Psoas muscle (tissue), 8 donors: ENCODE measurements around the gene POLR2L. TPM values are rescaled to one million over a fixed set of nuclear protein-coding genes. Genes with fewer than 3 reads are reported as not detected.

ENCODE experiments used
- ATAC-seq, 4 donors: fragments of 200-7000 bp; cut with Tn5 transposase; one replicate each; pipeline ENCODE4 v1.9.1; 2020; ENCODE audit warnings: moderate library complexity in 3 of 4, mild to moderate bottlenecking in 2 of 4
- DNase-seq, 2 donors: peaks; one replicate each; pipeline ENCODE4 v3.0.0-alpha.2; 2020
- H3K27ac ChIP-seq: fragments of 200-600 bp; one replicate; pipeline ENCODE4 v1.8.0; 2022
- H3K27me3 ChIP-seq, 3 donors: fragments of 200-600 bp in 1 of 3; one replicate each; pipeline versions ENCODE4 v1.6.1 to v1.8.0; 2013 to 2022; ENCODE audit warnings: low read length in 2 of 3, mild to moderate bottlenecking in 2 of 3, moderate library complexity in 1 of 3; ENCODE audit not compliant: insufficient read depth in 3 of 3
- H3K36me3 ChIP-seq, 2 donors: fragments of 200-600 bp in 1 of 2; one replicate each; pipeline versions ENCODE4 v1.6.1 to v1.8.0; 2013 to 2022; ENCODE audit warnings: low read depth in 1 of 2, mild to moderate bottlenecking in 1 of 2, moderate library complexity in 1 of 2; ENCODE audit not compliant: insufficient read depth in 1 of 2
- H3K4me1 ChIP-seq: fragments of 200-600 bp; one replicate; pipeline ENCODE4 v1.8.0; 2022
- H3K4me3 ChIP-seq: fragments of 200-600 bp; one replicate; pipeline ENCODE4 v1.8.0; 2022; ENCODE audit warnings: mild to moderate bottlenecking
- H3K9me3 ChIP-seq: fragments of 200-600 bp; one replicate; pipeline ENCODE4 v1.8.0; 2022
- CTCF ChIP-seq: fragments of 200-600 bp; IDR thresholded peaks from one replicate; pipeline ENCODE4 v1.8.0; 2022; ENCODE audit warnings: antibody characterized with exemption
- WGBS, 3 donors: extraction: QIAGEN DNeasy Blood & Tissue Kit; methylation state at CpG; one replicate each; pipeline versions ENCODE4 v1.1.6 to v1.1.7; 2013; 5-methylcytosine and 5-hydroxymethylcytosine counted together
- intact Hi-C, 2 donors: fragments of 100-400 bp; cut with DNase I; formaldehyde crosslinking; loops; one replicate each; pipeline versions ENCODE4 v1.11.0 to v1.14.2; 2022
- polyA plus RNA-seq, 3 donors: library from polyadenylated mRNA; stranded (reverse); fragments of 200-250 nt; gene quantifications; one replicate each; pipeline ENCODE4 v1.2.3, GENCODE V29; 2013
- total RNA-seq, 4 donors: library from RNA; stranded (reverse); fragmentation: NEBNext Ultra II Directional in 2 of 4; extraction: Animal tissue kit (Norgen Biotek cat#: 25700) in 2 of 4; gene quantifications; one replicate each; pipeline versions ENCODE4 v1.2.1 to v1.2.4, GENCODE V29; 2021 to 2023
- donor health status: healthy with polysubstance abuse.
- donor health status: DM: no; HTN: no; CAD: no; lungs with moderate emphysema.
- donor health status: Bipolar disorder and iron deficiency.
- donor health status: healthy.
- donor health status: DM: yes; HTN: yes; CAD: no.
- donor health status: DM: no; HTN: no; CAD: no.
- donor health status: DM: no; HTN: no; CAD: no.
- donor health status: DM: yes; HTN: yes; CAD: no.

POLR2L gene
- total and polyA plus RNA-seq, 7 donors, result 113 to 205 (median 176) TPM

GRCh38 chr11:827897-828192 is 14.5 kb downstream of the POLR2L start, which contains the start of gene CRACR2B:
TSS of gene CRACR2B (plus strand) at chr11:827919. CDS start at chr11:828608, 689 bp downstream.
- TF ChIP-seq CTCF, result no peak
- WGBS, 3 donors, result 51 to 59% (median 51%) methylated on average over 5 of the region's 5 CpGs
- Histone ChIP-seq H3K27ac (peak within 1 kb of the TSS; percentile 37), H3K36me3 (peaks cover 0 to 29% of the 10 kb centered on the region in 2 donors), H3K27me3 (peaks cover 0 to 37% (median 13%) of the 10 kb centered on the region in 3 donors), H3K4me3 (peak within 1 kb of the TSS; percentile 59), H3K9me3 (no peaks in the 10 kb centered on the region), H3K4me1 (peaks cover 39% of the 10 kb centered on the region)
- ATAC-seq (no peak), DNase-seq (no peak)
- intact Hi-C loops, result no loop called here

GRCh38 chr11:827146-827896 is 15.0 kb downstream of the POLR2L start:
- Histone ChIP-seq H3K27ac (peak overlapping the region; percentile 1), H3K9me3 (no peaks in the 10 kb centered on the region), H3K36me3 (peaks cover 0 to 34% of the 10 kb centered on the region in 2 donors), H3K4me3 (peak overlapping the region; percentile 59), H3K4me1 (peaks cover 42% of the 10 kb centered on the region), H3K27me3 (peaks cover 0 to 37% (median 13%) of the 10 kb centered on the region in 3 donors)
- DNase-seq (no peak), ATAC-seq (peak in 2 of 4 donors; percentile 13 to 14)
- WGBS, 3 donors, result 4 to 15% (median 6%) methylated on average over 52 to 66 of the region's 66 CpGs
- intact Hi-C loops, result no loop called here
- no peak for TF ChIP-seq CTCF

- Histone ChIP-seq H3K9me3 (no peaks in the 10 kb centered on the region), H3K36me3 (peaks cover 0 to 39% of the 10 kb centered on the region in 2 donors), H3K27ac (no peak overlapping the region), H3K27me3 (peaks cover 0 to 37% (median 13%) of the 10 kb centered on the region in 3 donors), H3K4me1 (peaks cover 42% of the 10 kb centered on the region), H3K4me3 (peak overlapping the region; percentile 59)
- intact Hi-C loops, result no loop called here
- TF ChIP-seq CTCF, result no peak
- 12 to 16% (median 15%) methylated on average over 22 of the region's 22 CpGs for WGBS, 3 donors
- ATAC-seq, result no peak
- DNase-seq, result no peak
Observed at GRCh38 chr11:826836-827145, 15.5 kb downstream of the POLR2L start.

GRCh38 chr11:826227-826621 is 16.1 kb downstream of the POLR2L start:
- H3K4me1 ChIP-seq, result peaks cover 46% of the 10 kb centered on the region
- intact Hi-C loops, result no loop called here
- no peak overlapping the region for H3K27ac ChIP-seq
- peaks cover 0 to 43% of the 10 kb centered on the region in 2 donors for H3K36me3 ChIP-seq
- no peak overlapping the region for H3K4me3 ChIP-seq
- WGBS, 3 donors, result 85 to 88% (median 86%) methylated on average over 9 of the region's 9 CpGs
- DNase-seq, result no peak
- no peak for TF ChIP-seq CTCF
- H3K9me3 ChIP-seq, result no peaks in the 10 kb centered on the region
- no peak for ATAC-seq
- peaks cover 0 to 37% (median 10%) of the 10 kb centered on the region in 3 donors for H3K27me3 ChIP-seq
